ENCODE measurements around the gene EEF1A2.

Gene EEF1A2

DNA sequence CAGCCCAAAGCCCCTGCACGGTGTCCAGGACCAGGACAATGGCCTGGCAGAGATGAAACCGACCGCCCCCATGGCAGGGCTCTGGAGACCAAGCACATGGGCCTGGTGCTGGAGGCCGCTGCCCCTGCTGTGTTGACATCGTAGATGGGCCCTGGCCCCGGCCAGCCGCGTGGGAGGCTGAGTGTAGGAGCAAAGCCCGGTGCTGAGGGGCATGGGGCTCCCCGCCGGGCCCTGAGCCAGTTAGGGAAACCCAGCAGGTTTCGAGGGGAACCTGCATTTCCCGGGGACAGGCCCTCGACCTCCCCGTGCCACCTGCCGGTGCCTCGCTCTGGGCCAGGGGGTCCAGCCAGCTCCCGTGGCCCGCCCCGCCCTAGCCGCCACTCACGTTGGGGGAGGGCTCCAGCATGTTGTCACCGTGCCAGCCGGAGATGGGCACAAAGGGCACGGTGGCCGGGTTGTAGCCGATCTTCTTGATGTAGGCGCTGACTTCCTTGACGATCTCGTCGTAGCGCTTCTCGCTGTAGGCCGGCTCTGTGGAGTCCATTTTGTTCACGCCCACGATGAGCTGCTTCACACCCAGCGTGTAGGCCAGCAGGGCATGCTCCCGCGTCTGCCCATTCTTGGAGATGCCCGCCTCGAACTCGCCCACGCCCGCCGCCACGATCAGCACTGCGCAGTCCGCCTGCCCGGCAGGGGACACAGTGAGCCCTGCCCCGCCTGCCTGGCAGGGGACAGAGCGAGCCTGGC is 4.3 kb downstream of the EEF1A2 start:
- peaks cover 9% of the 10 kb centered on the region for H3K27me3 ChIP-seq (replicated peaks)
- DNase-seq = no peak
- no peak overlapping the region for H3K4me3 ChIP-seq (ENCODE audit: low read depth, low read length)

GRCh38 chr20:63494084-63494419 is 4.8 kb downstream of the EEF1A2 start:
- DNase-seq = no peak
- Histone ChIP-seq H3K27ac (no peak overlapping the region), H3K4me3 (ENCODE audit: low read depth, low read length) (no peak overlapping the region), H3K27me3 (replicated peaks) (peaks cover 10% of the 10 kb centered on the region), H3K36me3 (replicated peaks) (no peaks in the 10 kb centered on the region)
- TF ChIP-seq CTCF (IDR thresholded peaks at IDR 0.05; ENCODE audit: low read depth, low read length, missing control alignments) = no peak
- in situ Hi-C loops (cut with HindIII; ENCODE audit: low pct_ligation_motif_present, low sequenced_read_pairs) = no loop called here

More for the DNA sequence above, 4.3 kb downstream of the EEF1A2 start:
- H3K36me3 ChIP-seq (replicated peaks) = no peaks in the 10 kb centered on the region
- no peak for TF ChIP-seq CTCF (IDR thresholded peaks at IDR 0.05; ENCODE audit: low read depth, low read length, missing control alignments)
- no peak overlapping the region for H3K27ac ChIP-seq
- in situ Hi-C loops (cut with HindIII; ENCODE audit: low pct_ligation_motif_present, low sequenced_read_pairs) = no loop called here

GRCh38 chr20:63493563-63494020 is 5.3 kb downstream of the EEF1A2 start:
- Histone ChIP-seq H3K27me3 (replicated peaks) (peaks cover 13% of the 10 kb centered on the region), H3K27ac (no peak overlapping the region), H3K4me3 (ENCODE audit: low read depth, low read length) (no peak overlapping the region), H3K36me3 (replicated peaks) (no peaks in the 10 kb centered on the region)
- DNase-seq = no peak
- in situ Hi-C loops (cut with HindIII; ENCODE audit: low pct_ligation_motif_present, low sequenced_read_pairs) = no loop called here
- TF ChIP-seq CTCF (IDR thresholded peaks at IDR 0.05; ENCODE audit: low read depth, low read length, missing control alignments) = no peak

GRCh38 chr20:63492982-63493381 is 5.9 kb downstream of the EEF1A2 start:
- in situ Hi-C loops (cut with HindIII; ENCODE audit: low pct_ligation_motif_present, low sequenced_read_pairs) = no loop called here
- H3K27me3 ChIP-seq (replicated peaks) = peaks cover 11% of the 10 kb centered on the region
- no peak for DNase-seq
- H3K27ac ChIP-seq = no peak overlapping the region
- TF ChIP-seq CTCF (IDR thresholded peaks at IDR 0.05; ENCODE audit: low read depth, low read length, missing control alignments) = no peak
- no peak overlapping the region for H3K4me3 ChIP-seq (ENCODE audit: low read depth, low read length)
- H3K36me3 ChIP-seq (replicated peaks) = no peaks in the 10 kb centered on the region

GRCh38 chr20:63492518-63492917 is 6.4 kb downstream of the EEF1A2 start:
- no peak for DNase-seq
- Histone ChIP-seq H3K27ac (no peak overlapping the region), H3K27me3 (replicated peaks) (peaks cover 15% of the 10 kb centered on the region), H3K4me3 (ENCODE audit: low read depth, low read length) (no peak overlapping the region), H3K36me3 (replicated peaks) (no peaks in the 10 kb centered on the region)
- no peak for TF ChIP-seq CTCF (IDR thresholded peaks at IDR 0.05; ENCODE audit: low read depth, low read length, missing control alignments)
- in situ Hi-C loops (cut with HindIII; ENCODE audit: low pct_ligation_motif_present, low sequenced_read_pairs) = no loop called here

Data from brain microvascular endothelial cell (primary cell).